HCT116 (cell line): ENCODE measurements around the gene PRKN. TPM values are rescaled to one million over a fixed set of nuclear protein-coding genes. Genes with fewer than 3 reads are reported as not detected.

Experiments used
- ATAC-seq: fragments of 200-7000 bp; cut with Tn5 transposase; 2 replicates; pipeline ENCODE4 v1.9.1; 2020; ENCODE audit warnings: mild to moderate bottlenecking, moderate library complexity
- BruUV-seq: library from RNA; stranded (reverse); fragments of 400-500 nt; replicated peaks from 2 replicates; lab custom pipeline; 2021; lab: Mats Ljungman, UMichigan
- CTCF ChIA-PET: fragments of 300-600 bp; sonication (Branson Sonifier 250); formaldehyde crosslinking; loops from one replicate; lab custom pipeline; 2021; ENCODE audit warnings: antibody characterized with exemption; lab: Charles Lee
- POLR2A ChIA-PET: fragments of 300-600, 350-600 bp; sonication (Branson Sonifier 250); formaldehyde crosslinking; loops from one replicate; lab custom pipeline; 2021; ENCODE audit warnings: antibody characterized with exemption; lab: Charles Lee
- RAD21 ChIA-PET, 2 experiments: fragments of 300-600 bp; sonication (Branson Sonifier 250); formaldehyde crosslinking; loops; one replicate each; lab custom pipeline; 2023; ENCODE audit warnings: low total read pairs in 2 of 2; ENCODE audit not compliant: uncharacterized antibody in 2 of 2, unreplicated experiment in 2 of 2, low non-redundant PET in 1 of 2; lab: Charles Lee
- DNase-seq: peaks from one replicate; pipeline ENCODE4 v3.0.0-alpha.2; 2010; ENCODE audit warnings: low read depth, low spot score
- H2AFZ ChIP-seq: fragments of 200-600 bp; shearing (Covaris generic), sonication (generic); 2 replicates; pipeline ENCODE4 v1.6.1; 2017; ENCODE audit warnings: low read depth, mixed run types, mixed read lengths, antibody characterized with exemption, low read length; ENCODE audit not compliant: poor library complexity, severe bottlenecking
- H3K27ac ChIP-seq: 2 replicates; pipeline ENCODE4 v1.5.1; 2012; ENCODE audit warnings: low read depth, low read length
- H3K27me3 ChIP-seq: fragments of 200-600 bp; sonication (generic); 2 replicates; pipeline ENCODE4 v1.6.1; 2016; ENCODE audit warnings: mixed run types, low read length, mixed read lengths; ENCODE audit not compliant: insufficient read depth
- H3K36me3 ChIP-seq, 2 experiments: fragments of 200-500 bp in 1 of 2; fragments of 200-600 bp in 1 of 2; sonication (Bioruptor generic) in 1 of 2; sonication (generic) in 1 of 2; 2 replicates each; pipeline versions ENCODE4 v1.5.1 to v1.6.1; 2014 to 2016; ENCODE audit warnings: low read length in 2 of 2, inconsistent platforms in 1 of 2, mixed read lengths in 1 of 2, mixed run types in 1 of 2; ENCODE audit not compliant: insufficient read depth in 2 of 2, control insufficient read depth in 1 of 2
- H3K4me1 ChIP-seq, 2 experiments: fragments of 200-600 bp in 1 of 2; sonication (generic) in 1 of 2; 2 replicates each; pipeline versions ENCODE4 v1.5.1 to v1.6.1; 2012 to 2017; ENCODE audit warnings: low read length in 2 of 2, inconsistent platforms in 1 of 2, mild to moderate bottlenecking in 1 of 2, mixed read lengths in 1 of 2, mixed run types in 1 of 2, moderate library complexity in 1 of 2; ENCODE audit not compliant: insufficient read depth in 2 of 2, control insufficient read depth in 1 of 2
- H3K4me2 ChIP-seq: fragments of 200-600 bp; sonication (generic); 2 replicates; pipeline ENCODE4 v1.6.1; 2017; ENCODE audit warnings: mixed run types, low read length, mixed read lengths
- H3K4me3 ChIP-seq, 2 experiments: fragments of 200-600 bp in 1 of 2; sonication (generic) in 1 of 2; replicated peaks in 1 of 2; 2 replicates each; pipeline ENCODE4 v1.5.1; 2011 to 2016; ENCODE audit warnings: low read length in 2 of 2, control low read depth in 1 of 2, low read depth in 1 of 2, mild to moderate bottlenecking in 1 of 2, mixed read lengths in 1 of 2, mixed run types in 1 of 2
- H3K79me2 ChIP-seq: fragments of 200-600 bp; sonication (generic); 2 replicates; pipeline ENCODE4 v1.6.1; 2017; ENCODE audit warnings: mild to moderate bottlenecking, mixed run types, low read length, moderate library complexity, mixed read lengths; ENCODE audit not compliant: insufficient read depth
- H3K9ac ChIP-seq: fragments of 200-600 bp; sonication (generic); 2 replicates; pipeline ENCODE4 v1.6.1; 2016; ENCODE audit warnings: low read length, mixed read lengths
- H3K9me2 ChIP-seq: fragments of 200-600 bp; sonication (generic), shearing (Covaris generic); 2 replicates; pipeline ENCODE4 v1.6.1; 2017; ENCODE audit warnings: mixed run types, mild to moderate bottlenecking, moderate library complexity; ENCODE audit not compliant: insufficient read depth
- H3K9me3 ChIP-seq, 2 experiments: fragments of 200-500 bp in 1 of 2; fragments of 200-600 bp in 1 of 2; sonication (Bioruptor generic) in 1 of 2; sonication (generic) in 1 of 2; 2 replicates each; pipeline ENCODE4 v1.6.1; 2014 to 2017; ENCODE audit warnings: low read length in 2 of 2, mixed read lengths in 2 of 2, inconsistent platforms in 1 of 2, low read depth in 1 of 2, mild to moderate bottlenecking in 1 of 2, mixed run types in 1 of 2, moderate library complexity in 1 of 2; ENCODE audit not compliant: control insufficient read depth in 1 of 2, insufficient read depth in 1 of 2
- H4K20me1 ChIP-seq: fragments of 200-600 bp; sonication (generic), shearing (Covaris generic); 2 replicates; pipeline ENCODE4 v1.6.1; 2017; ENCODE audit warnings: mixed run types, mild to moderate bottlenecking, moderate library complexity; ENCODE audit not compliant: insufficient read depth
- CEBPB ChIP-seq: IDR thresholded peaks from 2 replicates; pipeline ENCODE4 v1.6.1; 2012; ENCODE audit warnings: low read depth
- EZH2 ChIP-seq: fragments of 200-600 bp; sonication (generic); IDR thresholded peaks from 2 replicates; pipeline ENCODE4 v1.6.1; 2017; ENCODE audit warnings: antibody characterized with exemption, mixed run types
- EZH2phosphoT487 ChIP-seq: fragments of 200-600 bp; IDR thresholded peaks from 2 replicates; pipeline ENCODE4 v1.6.1; 2018; ENCODE audit warnings: antibody characterized with exemption, borderline replicate concordance
- FOSL1 ChIP-seq: IDR thresholded peaks from 2 replicates; pipeline ENCODE4 v1.6.1; 2012; ENCODE audit warnings: low read depth
- JUND ChIP-seq: IDR thresholded peaks from 2 replicates; pipeline ENCODE4 v1.6.1; 2012
- POLR2AphosphoS5 ChIP-seq: IDR thresholded peaks from 2 replicates; pipeline ENCODE4 v1.6.1; 2011; ENCODE audit warnings: mild to moderate bottlenecking, low read depth, low read length, moderate library complexity
- RAD21 ChIP-seq: IDR thresholded peaks from 2 replicates; pipeline ENCODE4 v1.6.1; 2012; ENCODE audit warnings: low read depth, mild to moderate bottlenecking
- SIN3A ChIP-seq: IDR thresholded peaks from 2 replicates; pipeline ENCODE4 v1.6.1; 2012; ENCODE audit warnings: low read depth
- SRF ChIP-seq: IDR thresholded peaks from 2 replicates; pipeline ENCODE4 v1.6.1; 2012; ENCODE audit warnings: low read depth
- TCF7L2 ChIP-seq: IDR thresholded peaks from 2 replicates; pipeline ENCODE4 v1.7.0; 2011; ENCODE audit warnings: borderline replicate concordance, inconsistent platforms; ENCODE audit not compliant: insufficient read depth, insufficient read length; ENCODE audit errors: extremely low read depth
- YY1 ChIP-seq: IDR thresholded peaks from 2 replicates; pipeline ENCODE4 v1.6.1; 2011; ENCODE audit warnings: low read length, low read depth, moderate library complexity, mild to moderate bottlenecking; ENCODE audit not compliant: insufficient replicate concordance; ENCODE audit errors: extremely low read depth
- ZFX ChIP-seq: fragments of 450-650 bp; IDR thresholded peaks from 2 replicates; pipeline ENCODE4 v1.6.1; 2017
- ZNF274 ChIP-seq: fragments of 200-500 bp; sonication (Bioruptor generic); IDR thresholded peaks from 2 replicates; pipeline ENCODE4 v1.6.1; 2014; ENCODE audit warnings: mild to moderate bottlenecking, low read depth, low read length, inconsistent platforms
- intact Hi-C: fragments of 100-400 bp; cut with micrococcal nuclease; formaldehyde crosslinking; loops from 2 replicates; pipeline ENCODE4 v1.10.0; 2022
- total RNA-seq: library from RNA; stranded (reverse); gene quantifications from one replicate; pipeline ENCODE4 v1.2.1, GENCODE V29; 2021; ENCODE audit not compliant: unreplicated experiment
- TF ChIP-seq, protein P1 (sequence below): IDR thresholded peaks from 2 replicates; pipeline ENCODE4 v1.6.1; 2012
- TF ChIP-seq, protein P2 (sequence below): IDR thresholded peaks from 2 replicates; pipeline ENCODE4 v1.6.1; 2012
- TF ChIP-seq, protein P3 (sequence below): IDR thresholded peaks from 2 replicates; pipeline ENCODE4 v1.6.1; 2012; ENCODE audit warnings: low read depth

Gene PRKN
- total RNA-seq, 1 experiment from 2014 or later = 2.6 TPM

DNA sequence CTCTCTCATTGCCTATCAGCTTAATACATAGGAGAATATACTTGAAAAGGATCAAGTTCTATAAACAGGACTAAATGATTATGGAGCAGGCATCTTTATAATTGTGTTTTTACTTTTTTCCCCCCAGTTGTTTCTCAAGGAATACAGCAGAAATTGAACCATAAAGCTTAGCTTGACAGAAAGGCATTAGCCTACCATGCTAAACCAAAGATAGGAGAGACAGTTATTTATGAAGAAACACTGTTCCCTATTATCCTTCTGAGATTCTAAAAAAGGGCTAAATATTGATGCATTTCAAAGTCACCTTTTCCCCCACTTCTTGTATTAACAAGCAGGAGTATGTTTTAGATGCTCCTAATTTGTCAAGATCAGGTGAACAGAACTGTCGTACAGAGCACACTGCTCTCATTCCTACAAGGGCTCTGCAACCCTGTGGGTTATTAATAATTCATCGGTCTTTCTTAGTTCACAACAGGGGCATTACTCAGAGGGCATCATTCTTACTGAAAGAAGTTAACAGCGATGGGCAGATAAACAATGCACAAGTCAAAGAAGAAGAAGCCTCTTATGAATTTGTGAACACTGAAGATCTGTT is 38.7 kb downstream of the PRKN start:
- Histone ChIP-seq H3K4me1 (no peaks in the 10 kb centered on the region), H3K27me3 (no peaks in the 10 kb centered on the region), H4K20me1 (no peaks in the 10 kb centered on the region; the same call in 1 of the 2 replicates), H3K4me3 (no peak overlapping the region), H3K9me2 (no peaks in the 10 kb centered on the region), H3K79me2 (no peaks in the 10 kb centered on the region), H3K36me3 (no peaks in the 10 kb centered on the region), H2AFZ (no peak overlapping the region), H3K9me3 (no peaks in the 10 kb centered on the region), H3K9ac (no peak overlapping the region), H3K27ac (no peak overlapping the region), H3K4me2 (no peak overlapping the region)
- no peak for ATAC-seq
- TF ChIP-seq EZH2 (no peak), JUND (no peak)
- TF ChIP-seq, protein P1, sequence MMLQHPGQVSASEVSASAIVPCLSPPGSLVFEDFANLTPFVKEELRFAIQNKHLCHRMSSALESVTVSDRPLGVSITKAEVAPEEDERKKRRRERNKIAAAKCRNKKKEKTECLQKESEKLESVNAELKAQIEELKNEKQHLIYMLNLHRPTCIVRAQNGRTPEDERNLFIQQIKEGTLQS = no peak
- TF ChIP-seq, protein P2, sequence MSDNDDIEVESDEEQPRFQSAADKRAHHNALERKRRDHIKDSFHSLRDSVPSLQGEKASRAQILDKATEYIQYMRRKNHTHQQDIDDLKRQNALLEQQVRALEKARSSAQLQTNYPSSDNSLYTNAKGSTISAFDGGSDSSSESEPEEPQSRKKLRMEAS = no peak
- ChIA-PET POLR2A (no interaction called here), CTCF (no interaction called here), RAD21 (no interaction called here)
- no peak for DNase-seq
- intact Hi-C loops = no loop called here
- BruUV-seq = no TSS peak

DNA sequence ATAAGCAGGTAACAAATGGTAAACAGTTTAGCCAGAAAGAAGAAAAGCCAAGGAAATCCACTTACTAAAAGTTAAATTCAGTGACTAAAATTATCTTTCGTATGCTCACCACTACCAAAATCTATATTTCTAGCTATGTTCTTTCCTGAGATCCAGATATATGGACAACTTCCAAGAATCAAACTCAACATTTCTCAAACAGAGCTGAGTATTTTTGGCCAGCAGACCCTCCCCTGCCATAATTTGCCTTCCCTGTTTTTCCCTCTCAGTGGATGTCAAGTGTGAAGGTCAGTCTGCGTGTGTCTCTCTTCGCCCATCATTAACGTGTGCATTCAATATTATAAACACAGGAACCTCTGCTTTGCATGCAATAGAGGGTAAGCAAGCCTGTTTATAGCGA is 42.0 kb downstream of the PRKN start:
- no peaks in the 10 kb centered on the region for H3K9me3 ChIP-seq
- BruUV-seq = no TSS peak
- no peak overlapping the region for H3K4me2 ChIP-seq
- H3K9ac ChIP-seq = no peak overlapping the region
- RAD21 ChIA-PET = no interaction called here
- H3K79me2 ChIP-seq = no peaks in the 10 kb centered on the region
- no peak overlapping the region for H2AFZ ChIP-seq
- H3K27me3 ChIP-seq = no peaks in the 10 kb centered on the region
- no peaks in the 10 kb centered on the region; the same call in 1 of the 2 replicates for H4K20me1 ChIP-seq
- no peaks in the 10 kb centered on the region for H3K9me2 ChIP-seq
- TF ChIP-seq ZNF274 (no peak), ZFX (no peak), CEBPB (no peak), EZH2phosphoT487 (no peak), SRF (no peak), EZH2 (no peak), YY1 (no peak), SIN3A (no peak), JUND (no peak), POLR2AphosphoS5 (no peak), FOSL1 (no peak), TCF7L2 (no peak), RAD21 (no peak)
- TF ChIP-seq, protein P3, sequence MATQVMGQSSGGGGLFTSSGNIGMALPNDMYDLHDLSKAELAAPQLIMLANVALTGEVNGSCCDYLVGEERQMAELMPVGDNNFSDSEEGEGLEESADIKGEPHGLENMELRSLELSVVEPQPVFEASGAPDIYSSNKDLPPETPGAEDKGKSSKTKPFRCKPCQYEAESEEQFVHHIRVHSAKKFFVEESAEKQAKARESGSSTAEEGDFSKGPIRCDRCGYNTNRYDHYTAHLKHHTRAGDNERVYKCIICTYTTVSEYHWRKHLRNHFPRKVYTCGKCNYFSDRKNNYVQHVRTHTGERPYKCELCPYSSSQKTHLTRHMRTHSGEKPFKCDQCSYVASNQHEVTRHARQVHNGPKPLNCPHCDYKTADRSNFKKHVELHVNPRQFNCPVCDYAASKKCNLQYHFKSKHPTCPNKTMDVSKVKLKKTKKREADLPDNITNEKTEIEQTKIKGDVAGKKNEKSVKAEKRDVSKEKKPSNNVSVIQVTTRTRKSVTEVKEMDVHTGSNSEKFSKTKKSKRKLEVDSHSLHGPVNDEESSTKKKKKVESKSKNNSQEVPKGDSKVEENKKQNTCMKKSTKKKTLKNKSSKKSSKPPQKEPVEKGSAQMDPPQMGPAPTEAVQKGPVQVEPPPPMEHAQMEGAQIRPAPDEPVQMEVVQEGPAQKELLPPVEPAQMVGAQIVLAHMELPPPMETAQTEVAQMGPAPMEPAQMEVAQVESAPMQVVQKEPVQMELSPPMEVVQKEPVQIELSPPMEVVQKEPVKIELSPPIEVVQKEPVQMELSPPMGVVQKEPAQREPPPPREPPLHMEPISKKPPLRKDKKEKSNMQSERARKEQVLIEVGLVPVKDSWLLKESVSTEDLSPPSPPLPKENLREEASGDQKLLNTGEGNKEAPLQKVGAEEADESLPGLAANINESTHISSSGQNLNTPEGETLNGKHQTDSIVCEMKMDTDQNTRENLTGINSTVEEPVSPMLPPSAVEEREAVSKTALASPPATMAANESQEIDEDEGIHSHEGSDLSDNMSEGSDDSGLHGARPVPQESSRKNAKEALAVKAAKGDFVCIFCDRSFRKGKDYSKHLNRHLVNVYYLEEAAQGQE = no peak
- TF ChIP-seq, protein P2 = no peak
- TF ChIP-seq, all 23 proteins: peak for 0
- Histone ChIP-seq H3K27ac (no peak overlapping the region), H3K4me3 (no peak overlapping the region), H3K4me1 (no peaks in the 10 kb centered on the region), H3K36me3 (no peaks in the 10 kb centered on the region)
- ATAC-seq (no peak), DNase-seq (no peak)
- POLR2A ChIA-PET = no interaction called here
- intact Hi-C loops = no loop called here
- CTCF ChIA-PET = no interaction called here
